HG03175 (cell line): ENCODE results near the gene CTRB1.
"Not testable (repeated sequence)": the region's sequence is repeated elsewhere in the genome, so short reads cannot be mapped to it uniquely, and the experiment has no call there.

Experiments
- ATAC-seq: cut with Tn5 transposase; IDR thresholded peaks from one replicate; pipeline ENCODE4 v1.9.1; 2021; ENCODE audit warnings: mild to moderate bottlenecking, moderate library complexity; ENCODE audit not compliant: unreplicated experiment

Gene CTRB1

DNA sequence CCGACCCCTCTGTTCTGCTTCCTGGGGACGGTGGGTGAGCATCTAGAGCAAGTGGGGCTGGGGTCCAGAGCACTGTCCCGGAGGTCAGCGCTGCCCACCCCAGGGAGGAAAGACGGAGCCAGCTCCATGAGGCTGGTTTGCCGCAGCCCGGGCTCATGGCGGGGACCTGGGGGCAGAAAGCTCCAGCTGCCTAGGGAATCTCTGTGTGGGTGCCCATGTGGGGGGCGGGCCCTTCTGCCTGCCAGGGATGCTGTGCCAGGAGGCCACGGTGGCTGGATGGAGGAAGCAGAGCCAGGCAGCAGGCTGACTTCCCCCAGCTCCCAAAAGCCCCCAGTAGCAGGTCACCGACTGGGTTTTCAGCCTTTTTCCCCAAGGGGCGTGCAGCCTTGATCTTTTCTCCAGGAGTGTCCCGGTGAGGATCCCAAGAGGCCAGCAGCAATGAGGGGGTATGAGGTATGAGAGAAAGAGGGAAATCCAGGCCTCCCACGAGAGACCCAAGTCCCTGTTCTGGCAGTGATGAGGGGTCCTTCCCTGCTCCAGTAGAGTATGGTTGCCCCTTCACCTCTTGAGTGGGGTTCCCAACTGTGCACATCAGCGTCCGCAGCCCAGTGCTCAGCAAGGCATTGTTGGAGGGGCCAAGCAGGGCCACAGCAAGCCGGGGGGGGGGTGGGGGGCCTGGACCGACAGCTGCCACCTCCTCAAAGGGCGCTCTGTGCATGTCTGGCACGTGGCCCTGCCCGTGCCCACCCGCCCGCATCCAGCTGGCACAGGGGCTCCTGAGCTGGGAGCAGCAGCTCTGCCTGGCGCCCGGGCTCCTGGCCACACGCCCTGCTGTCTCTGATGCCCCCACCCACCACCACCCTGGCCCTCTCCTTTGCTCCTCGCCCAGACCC lies 48.2 kb downstream of the CTRB1 start:
- no peak for ATAC-seq

DNA sequence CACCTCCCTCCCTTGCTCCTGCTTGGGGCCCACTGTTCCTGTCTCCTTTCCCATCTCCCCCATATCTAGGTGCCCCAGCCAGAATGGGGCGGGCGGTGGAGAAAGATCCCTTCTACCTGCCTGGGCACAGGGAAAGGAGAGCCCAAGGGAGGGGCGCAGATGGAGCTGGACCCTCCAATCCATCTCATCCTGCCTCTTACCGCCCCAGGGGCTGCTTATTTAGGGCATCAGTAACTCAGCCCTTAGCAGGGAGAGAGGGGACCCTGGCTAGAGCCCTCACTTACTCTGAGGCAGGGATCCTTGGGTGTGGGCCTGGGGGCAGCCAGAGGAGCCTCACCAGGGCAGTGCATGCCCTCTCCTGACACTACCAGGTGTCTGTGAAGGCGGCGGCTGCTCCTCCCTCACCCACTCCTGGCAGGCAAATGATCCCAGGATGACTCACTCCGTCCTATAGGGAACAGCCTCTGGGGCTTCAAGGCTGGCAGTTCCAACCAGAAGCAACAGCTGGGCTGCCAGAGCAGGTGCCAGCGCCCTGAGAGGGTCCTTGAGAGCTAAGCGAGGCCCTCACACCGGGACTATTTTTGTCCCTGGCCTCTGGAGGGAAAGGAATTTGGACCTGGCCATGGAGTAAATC lies 49.0 kb downstream of the CTRB1 start:
- no peak for ATAC-seq

DNA sequence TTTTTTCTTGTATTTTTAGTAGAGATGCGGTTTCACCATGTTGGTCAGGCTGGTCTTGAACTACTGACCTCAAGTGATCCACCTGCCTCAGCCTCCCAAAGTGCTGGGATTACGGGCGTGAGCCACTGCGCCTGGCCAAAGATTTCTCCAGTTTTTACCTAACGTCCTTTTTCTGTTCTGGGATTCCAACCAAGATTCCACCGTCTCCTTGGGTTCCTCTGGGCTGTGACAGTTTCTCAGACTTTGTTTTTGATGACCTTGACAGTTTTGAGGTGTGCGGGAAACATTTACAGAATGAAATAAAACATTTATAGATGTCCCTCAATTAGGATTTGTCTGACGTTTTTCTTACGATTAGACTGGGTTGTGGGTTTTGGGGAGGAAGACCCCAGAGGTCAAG lies 50.6 kb downstream of the CTRB1 start:
- ATAC-seq = not testable (repeated sequence)

DNA sequence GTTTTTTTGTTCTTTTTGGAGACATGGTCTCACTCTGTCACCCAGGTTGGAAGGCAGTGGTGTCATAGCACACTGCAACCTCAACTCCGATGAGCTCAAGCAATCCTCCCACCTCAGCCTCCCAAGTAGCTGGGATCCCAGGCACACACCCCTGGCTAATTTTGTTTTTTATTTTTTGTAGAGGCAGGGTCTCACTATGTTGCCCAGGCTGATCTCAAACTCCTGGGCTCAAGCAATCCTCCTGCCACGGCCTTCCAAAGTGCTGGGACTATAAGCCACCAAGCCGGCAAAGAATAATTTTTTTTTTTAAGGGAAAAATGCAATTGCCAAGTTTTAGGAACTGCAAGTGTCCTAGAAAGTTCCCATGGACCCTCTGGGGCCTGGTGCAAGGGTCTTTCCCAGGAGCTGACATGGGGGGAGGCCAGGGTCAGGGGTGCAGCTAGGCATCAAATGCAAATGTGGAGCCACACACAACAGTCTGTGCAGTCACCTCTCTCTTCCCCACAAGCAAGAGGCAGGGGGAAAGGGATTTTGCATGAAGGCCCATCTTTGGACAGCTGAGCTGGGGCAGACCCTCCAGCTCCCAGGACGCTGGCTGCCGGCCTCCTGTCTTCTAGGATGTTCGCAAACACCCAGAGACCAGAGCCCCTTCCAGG lies 52.8 kb downstream of the CTRB1 start:
- ATAC-seq = no peak

DNA sequence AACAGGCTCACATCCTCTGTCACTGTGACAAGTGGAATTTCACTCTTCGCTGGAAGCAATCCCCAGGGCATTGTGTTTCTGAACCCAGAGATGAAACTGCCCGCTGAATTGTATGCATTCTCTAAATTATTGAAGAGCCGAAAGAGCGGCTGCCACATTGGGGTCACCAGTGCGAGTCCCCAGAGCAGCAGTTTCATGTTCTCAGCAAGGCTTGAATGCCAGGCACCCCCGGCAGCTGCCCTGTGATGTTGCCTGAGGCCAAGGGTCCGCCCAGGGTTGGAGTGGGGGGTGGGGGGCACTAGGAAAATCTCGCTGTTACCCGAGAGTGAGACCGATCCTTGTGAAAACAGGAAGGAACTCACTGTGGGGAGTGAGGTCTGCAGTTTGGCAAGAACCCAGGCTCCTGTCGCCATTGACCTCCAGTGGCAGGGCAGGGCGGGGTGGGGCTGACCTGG lies 53.3 kb downstream of the CTRB1 start:
- ATAC-seq = peak; percentile 52

DNA sequence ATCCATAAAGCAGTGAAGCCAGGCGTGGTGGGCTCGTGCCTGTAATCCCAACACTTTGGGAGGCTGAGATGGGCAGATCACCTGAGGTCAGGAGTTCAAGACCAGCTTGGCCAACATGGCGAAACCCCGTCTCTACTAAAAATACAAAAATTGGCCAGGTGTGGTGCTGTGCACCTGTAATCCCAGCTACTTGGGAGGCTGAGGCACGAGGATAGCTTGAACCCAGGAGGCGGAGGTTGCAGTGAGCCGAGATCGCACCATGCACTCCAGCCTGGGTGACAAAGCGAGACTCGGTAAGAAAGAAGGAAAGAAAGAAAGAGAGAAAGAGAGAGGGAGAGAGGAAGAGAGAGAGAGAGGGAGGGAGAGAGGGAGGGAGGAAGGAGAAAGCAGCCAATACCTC lies 53.8 kb downstream of the CTRB1 start:
- ATAC-seq = not testable (repeated sequence)

DNA sequence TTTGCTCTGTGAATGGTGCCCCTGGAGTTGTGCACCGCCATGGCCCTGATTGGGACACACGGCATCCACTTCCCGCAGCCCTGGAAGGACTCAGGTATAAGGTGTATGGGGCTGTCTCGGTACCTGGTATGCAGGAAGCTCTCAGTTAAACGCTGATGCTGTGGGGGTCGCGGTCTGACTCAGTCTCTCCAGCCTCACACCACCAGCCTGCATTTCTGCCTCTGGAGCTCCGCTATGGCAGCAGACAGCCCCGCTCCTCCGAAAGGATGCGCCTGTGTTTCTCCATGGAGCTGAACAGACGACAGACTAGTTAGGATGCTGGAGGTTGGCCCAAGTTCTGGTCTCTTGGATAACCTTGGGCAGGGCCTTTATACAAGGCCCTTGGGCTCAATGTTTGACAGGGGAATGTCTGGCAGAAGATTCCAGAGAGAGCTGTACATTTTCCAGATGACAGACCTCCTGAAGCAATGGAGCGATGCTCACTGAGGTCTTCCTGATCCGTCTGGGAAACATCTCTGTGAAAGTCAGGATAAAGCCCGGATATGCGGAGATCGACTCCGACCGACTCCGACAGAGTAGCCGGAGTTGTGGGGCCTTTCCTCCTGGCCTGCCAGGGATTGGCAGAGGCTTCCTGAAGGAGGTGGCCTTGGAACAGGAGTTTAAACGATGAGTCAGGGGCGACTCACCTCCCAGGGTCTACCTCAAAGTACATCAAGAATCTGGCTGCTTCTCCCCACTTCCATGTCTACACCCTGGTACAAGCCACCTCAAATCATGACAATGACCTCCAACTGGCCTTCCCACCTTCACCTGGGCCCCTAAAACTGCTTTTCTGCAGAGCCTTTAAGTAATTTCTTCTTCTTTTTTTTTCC lies 54.5 kb downstream of the CTRB1 start:
- no peak for ATAC-seq
